Tibial nerve (tissue), 4 donors: ENCODE data around the gene ZNF142. TPM values are rescaled to one million over a fixed set of nuclear protein-coding genes. Genes with fewer than 3 reads are reported as not detected.

ENCODE experiments used
- DNase-seq, 2 donors: peaks; one replicate each; pipeline ENCODE4 v3.0.0-alpha.2; 2019; ENCODE audit warnings: low spot score in 2 of 2
- H3K27ac ChIP-seq, 4 donors: fragments of 200-600 bp; sonication (generic) in 3 of 4; one replicate each; pipeline ENCODE4 v1.5.1; 2017 to 2019; ENCODE audit warnings: mild to moderate bottlenecking in 1 of 4
- H3K27me3 ChIP-seq, 2 donors: fragments of 200-600 bp; sonication (generic) in 1 of 2; one replicate each; pipeline versions ENCODE4 v1.5.1 to v1.6.0; 2017 to 2019
- H3K36me3 ChIP-seq, 3 donors: fragments of 200-600 bp; sonication (generic); one replicate each; pipeline ENCODE4 v1.5.1; 2018 to 2019
- H3K4me1 ChIP-seq, 4 donors: fragments of 200-600 bp; sonication (generic) in 3 of 4; one replicate each; pipeline ENCODE4 v1.5.1; 2017 to 2019
- H3K4me3 ChIP-seq, 4 donors: fragments of 200-600 bp; sonication (generic) in 3 of 4; one replicate each; pipeline ENCODE4 v1.5.1; 2017 to 2019; ENCODE audit warnings: mild to moderate bottlenecking in 1 of 4, moderate library complexity in 1 of 4
- H3K9me3 ChIP-seq, 4 donors: fragments of 200-600 bp; sonication (generic) in 3 of 4; one replicate each; pipeline ENCODE4 v1.5.1; 2017 to 2019
- CTCF ChIP-seq, 5 experiments: fragments of 200-600 bp in 3 of 5; fragments of 450-650 bp in 2 of 5; sonication (generic) in 3 of 5; IDR thresholded peaks; one replicate each; pipeline ENCODE4 v1.5.1; 2016 to 2019; ENCODE audit warnings: antibody characterized with exemption in 5 of 5, mild to moderate bottlenecking in 3 of 5, moderate library complexity in 2 of 5
- EP300 ChIP-seq, 2 donors: sonication (generic); formaldehyde crosslinking; IDR thresholded peaks; one replicate each; pipeline ENCODE4 v1.6.1; 2017; ENCODE audit warnings: antibody characterized with exemption in 2 of 2, mild to moderate bottlenecking in 1 of 2
- POLR2A ChIP-seq, 2 donors: fragments of 450-650 bp; IDR thresholded peaks; one replicate each; pipeline ENCODE4 v1.6.1; 2017; ENCODE audit warnings: antibody characterized with exemption in 2 of 2, mild to moderate bottlenecking in 2 of 2, moderate library complexity in 2 of 2
- WGBS, 2 donors: methylation state at CpG; one replicate each; pipeline ENCODE4 v1.1.5; 2018; 5-methylcytosine and 5-hydroxymethylcytosine counted together
- total RNA-seq, 4 donors: library from RNA; depleted of rRNA; stranded (reverse); fragments of >200 nt; gene quantifications; one replicate each; pipeline ENCODE4 v1.1.0, GENCODE V29; 2016

The ZNF142 gene
- total RNA-seq, 4 donors from 2014 or later: 24.7 to 31.7 (median 26.6) TPM

DNA sequence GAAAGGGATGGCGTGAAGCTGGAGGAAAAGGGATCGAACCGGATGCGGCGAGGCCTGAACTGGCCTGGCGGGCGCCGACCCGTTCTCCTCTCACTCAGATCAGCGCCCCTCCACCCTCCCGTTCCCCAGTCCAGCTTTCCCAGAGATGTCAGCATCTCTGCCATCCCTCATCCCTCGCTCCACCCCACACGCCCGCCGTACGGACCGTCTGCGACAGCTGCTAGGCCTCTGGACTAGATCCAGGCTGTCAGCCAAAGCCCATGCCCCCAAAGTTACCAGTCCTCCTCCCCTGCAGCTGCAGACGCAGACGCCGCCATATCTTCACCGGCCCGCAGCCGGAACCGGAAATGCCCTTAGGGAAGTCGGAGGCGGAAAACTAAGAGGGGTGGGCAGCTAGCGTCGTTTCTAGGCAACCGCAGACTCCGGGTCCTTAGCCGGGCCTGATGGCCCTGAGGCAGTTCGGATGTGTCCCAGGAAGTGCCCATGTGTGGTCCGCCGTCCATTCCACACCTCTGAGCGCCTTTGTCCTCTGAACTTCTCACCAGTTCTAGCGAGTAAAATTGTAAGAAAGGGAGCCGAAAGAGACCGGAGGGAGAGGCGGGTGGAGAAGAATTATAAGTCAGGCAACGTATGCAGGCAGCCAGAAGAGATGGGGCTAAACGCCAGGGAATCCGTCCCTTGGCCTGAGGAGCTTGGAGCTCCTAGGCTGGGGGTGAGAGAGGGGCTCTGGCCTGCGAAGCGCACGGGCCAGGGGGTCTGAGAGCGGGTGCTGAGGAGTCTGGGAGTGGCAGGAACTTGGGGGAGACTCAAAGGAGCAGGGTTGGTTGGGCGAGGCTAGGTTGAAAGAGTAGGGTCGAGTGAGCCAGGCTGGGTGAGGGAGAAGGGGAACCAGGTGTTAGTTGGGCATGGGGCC is 12.5 kb upstream of the ZNF142 start, which contains the start of the genes RNF25 and STK36:
Gene RNF25 (minus strand): TSS at position 349 of the 913 bp plus-strand sequence. CDS start 32 bp downstream, at position 317.
Gene STK36 (plus strand): TSS at position 433 of the 913 bp plus-strand sequence. CDS start 744 bp downstream, outside the sequence.
- peaks cover 0 to 36% (median 8%) of the 10 kb centered on the region in 3 donors for H3K36me3 ChIP-seq
- H3K4me1 ChIP-seq: peaks cover 0 to 29% (median 12%) of the 10 kb centered on the region in 4 donors
- WGBS, 2 donors: 0 to 1% methylated on average over 40 to 49 of the region's 49 CpGs
- no peaks in the 10 kb centered on the region for H3K27me3 ChIP-seq
- H3K4me3 ChIP-seq: peak within 1 kb of the TSS; percentile 58 to 96 (median 72)
- DNase-seq: peak; percentile 65 to 69
- peak within 1 kb of the TSS; percentile 19 to 85 (median 72) for H3K27ac ChIP-seq
- no peaks in the 10 kb centered on the region for H3K9me3 ChIP-seq
- TF ChIP-seq EP300 (IDR thresholded peaks at IDR 0.05) (peak; percentile 57 to 94), POLR2A (IDR thresholded peaks at IDR 0.05) (peak in 1 of 2 donors; percentile 66), CTCF (IDR thresholded peaks at IDR 0.05) (no peak)

DNA sequence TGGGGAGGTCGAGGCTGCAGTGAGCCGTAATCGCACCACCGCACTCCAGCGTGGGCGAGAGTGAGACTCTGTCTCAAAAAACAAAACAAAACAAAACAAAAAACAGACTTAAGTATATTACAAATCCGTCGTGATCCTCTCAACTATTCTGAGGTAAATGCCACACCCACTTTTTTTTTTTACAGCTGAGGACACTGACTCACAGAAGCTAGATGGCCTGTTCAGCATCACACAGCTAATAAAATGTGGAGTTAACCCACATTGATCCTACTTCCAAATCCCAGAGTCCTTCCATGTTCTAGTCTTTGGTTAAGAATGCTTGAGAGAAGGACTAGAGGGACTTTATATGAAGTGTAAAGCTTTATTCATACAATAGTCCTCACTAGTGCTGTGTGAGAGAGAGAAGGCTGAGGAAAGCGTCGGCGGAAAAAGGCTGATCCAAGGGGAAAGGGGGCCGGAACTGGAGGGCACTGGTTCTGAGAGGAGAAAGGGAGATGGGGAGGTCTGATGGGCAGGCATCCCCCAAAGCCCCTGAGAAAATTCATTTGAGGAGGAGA is 11.8 kb upstream of the ZNF142 start:
- DNase-seq: no peak
- Histone ChIP-seq H3K27me3 (no peaks in the 10 kb centered on the region), H3K4me3 (peak overlapping the region; percentile 58 to 96 (median 72)), H3K9me3 (no peaks in the 10 kb centered on the region), H3K36me3 (peaks cover 0 to 36% (median 8%) of the 10 kb centered on the region in 3 donors), H3K27ac (peak overlapping the region; percentile 19 to 85 (median 72)), H3K4me1 (peaks cover 0 to 29% (median 12%) of the 10 kb centered on the region in 4 donors)
- no peak for TF ChIP-seq CTCF (IDR thresholded peaks at IDR 0.05)
- no peak for TF ChIP-seq EP300 (IDR thresholded peaks at IDR 0.05)
- no peak for TF ChIP-seq POLR2A (IDR thresholded peaks at IDR 0.05)
- WGBS, 2 donors: 40 to 42% methylated on average over 12 of the region's 12 CpGs

DNA sequence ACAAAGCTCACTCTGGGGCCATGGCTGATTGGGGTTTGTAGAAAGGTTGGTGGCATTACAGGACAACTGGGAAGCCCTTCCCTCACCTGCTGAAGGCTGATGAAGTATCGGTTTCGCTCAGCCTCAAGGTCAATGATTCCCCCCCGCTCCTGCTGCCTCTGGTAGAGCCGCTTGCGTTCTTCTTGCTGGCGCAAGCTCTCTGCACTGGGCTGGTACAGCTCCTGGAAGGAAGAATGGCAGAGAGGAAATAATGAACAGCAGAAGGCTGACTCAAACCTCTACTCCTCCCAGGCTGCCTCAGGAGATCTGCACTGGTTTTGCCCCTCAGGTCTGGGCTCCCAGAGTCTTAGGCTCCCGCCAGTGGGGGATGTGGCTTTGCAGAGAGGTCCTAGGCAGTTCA is 5.2 kb upstream of the ZNF142 start:
- TF ChIP-seq CTCF (IDR thresholded peaks at IDR 0.05) (no peak), POLR2A (IDR thresholded peaks at IDR 0.05) (no peak), EP300 (IDR thresholded peaks at IDR 0.05) (no peak)
- no peak for DNase-seq
- Histone ChIP-seq H3K4me1 (peaks cover 0 to 12% (median 4%) of the 10 kb centered on the region in 4 donors), H3K4me3 (no peak overlapping the region), H3K36me3 (peaks cover 0 to 73% (median 10%) of the 10 kb centered on the region in 3 donors), H3K9me3 (no peaks in the 10 kb centered on the region), H3K27ac (no peak overlapping the region), H3K27me3 (no peaks in the 10 kb centered on the region)
- WGBS, 2 donors: 94 to 96% methylated on average over 7 of the region's 7 CpGs

GRCh38 chr2:218663901-218664300 is 4.5 kb upstream of the ZNF142 start:
- TF ChIP-seq POLR2A (IDR thresholded peaks at IDR 0.05) (no peak), EP300 (IDR thresholded peaks at IDR 0.05) (no peak), CTCF (IDR thresholded peaks at IDR 0.05) (no peak)
- Histone ChIP-seq H3K9me3 (no peaks in the 10 kb centered on the region), H3K4me3 (no peak overlapping the region), H3K36me3 (peaks cover 0 to 72% (median 10%) of the 10 kb centered on the region in 3 donors), H3K4me1 (peaks cover 0 to 10% (median 4%) of the 10 kb centered on the region in 4 donors), H3K27ac (no peak overlapping the region), H3K27me3 (no peaks in the 10 kb centered on the region)
- 89 to 93% methylated on average over 10 to 15 of the region's 15 CpGs for WGBS, 2 donors
- DNase-seq: no peak
